Sigmoid colon (tissue), 7 donors: ENCODE data around the gene MYF5. TPM values are rescaled to one million over a fixed set of nuclear protein-coding genes. Genes with fewer than 3 reads are reported as not detected.

ENCODE experiments used
- DNase-seq: peaks from one replicate; pipeline ENCODE4 v3.0.0-alpha.2; 2019
- H3K27ac ChIP-seq, 4 donors: fragments of 200-600 bp; sonication (generic); one replicate each; pipeline ENCODE4 v1.5.1; 2016 to 2019; ENCODE audit warnings: mild to moderate bottlenecking in 1 of 4
- H3K27me3 ChIP-seq, 3 donors: fragments of 200-600 bp; sonication (generic); one replicate each; pipeline ENCODE4 v1.5.1; 2019; ENCODE audit warnings: mild to moderate bottlenecking in 1 of 3
- H3K36me3 ChIP-seq, 4 donors: fragments of 200-600 bp; sonication (generic); one replicate each; pipeline ENCODE4 v1.5.1; 2016 to 2019
- H3K4me1 ChIP-seq, 4 donors: fragments of 200-600 bp; sonication (generic); one replicate each; pipeline ENCODE4 v1.5.1; 2017 to 2019
- H3K4me3 ChIP-seq, 4 donors: fragments of 200-600 bp; sonication (generic); one replicate each; pipeline ENCODE4 v1.5.1; 2017 to 2019; ENCODE audit warnings: mild to moderate bottlenecking in 2 of 4, moderate library complexity in 1 of 4
- H3K9me3 ChIP-seq, 4 donors: fragments of 200-600 bp in 3 of 4; sonication (generic) in 3 of 4; one replicate each; pipeline versions ENCODE4 v1.5.1 to v1.6.1; 2013 to 2019
- CTCF ChIP-seq, 4 experiments: fragments of 450-650 bp in 3 of 4; fragments of 200-600 bp in 1 of 4; IDR thresholded peaks; one replicate each; pipeline ENCODE4 v1.5.1; 2016 to 2019; ENCODE audit warnings: antibody characterized with exemption in 4 of 4, mild to moderate bottlenecking in 3 of 4, moderate library complexity in 2 of 4
- EP300 ChIP-seq, 4 donors: sonication (generic); formaldehyde crosslinking; IDR thresholded peaks; one replicate each; pipeline ENCODE4 v1.6.1; 2017; ENCODE audit warnings: antibody characterized with exemption in 4 of 4
- POLR2A ChIP-seq, 2 donors: fragments of 450-650 bp; IDR thresholded peaks; one replicate each; pipeline ENCODE4 v1.6.1; 2016; ENCODE audit warnings: antibody characterized with exemption in 2 of 2, mild to moderate bottlenecking in 2 of 2, moderate library complexity in 2 of 2
- POLR2AphosphoS5 ChIP-seq, 4 donors: sonication (generic); formaldehyde crosslinking; IDR thresholded peaks; one replicate each; pipeline ENCODE4 v1.6.1; 2017; ENCODE audit warnings: antibody characterized with exemption in 4 of 4
- WGBS, 2 donors: extraction: QIAGEN DNeasy Blood & Tissue Kit; methylation state at CpG; one replicate each; pipeline ENCODE4 v1.1.7; 2013; 5-methylcytosine and 5-hydroxymethylcytosine counted together
- intact Hi-C: fragments of 100-400 bp; cut with DNase I; formaldehyde crosslinking; loops from one replicate; pipeline ENCODE4 v1.15.1; 2023
- polyA plus RNA-seq, 3 donors: library from polyadenylated mRNA; stranded (reverse); fragments of 200-250 nt; gene quantifications; one replicate each; pipeline ENCODE4 v1.2.3, GENCODE V29; 2013
- total RNA-seq, 4 donors: library from RNA; depleted of rRNA; stranded (reverse); fragments of >200 nt; gene quantifications; one replicate each; pipeline ENCODE4 v1.1.0, GENCODE V29; 2016
- donor health status: healthy with polysubstance abuse.
- donor health status: Bipolar disorder and iron deficiency.
- donor health status: healthy.

MYF5 gene
- total and polyA plus RNA-seq, 7 donors = not detected

DNA sequence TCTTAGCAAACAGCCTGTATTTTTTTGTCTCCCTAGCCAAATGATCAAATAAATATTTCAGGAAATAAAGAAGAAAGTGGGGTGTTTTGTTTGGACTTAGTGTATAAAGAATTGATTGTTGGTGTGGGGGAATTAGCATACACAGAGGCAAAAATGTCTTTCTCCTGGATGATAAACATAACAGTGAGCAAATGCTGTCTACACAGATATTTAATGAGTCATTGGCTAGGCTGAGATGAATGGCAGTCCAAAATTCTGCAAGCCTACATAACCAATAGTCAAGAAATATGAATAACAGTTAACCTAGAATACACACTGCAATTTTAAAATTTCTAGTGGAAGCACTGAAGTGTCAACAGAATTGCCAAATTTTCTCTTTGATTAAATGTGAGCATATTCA lies 35.8 kb downstream of the MYF5 start:
- Histone ChIP-seq H3K4me1 (no peaks in the 10 kb centered on the region), H3K36me3 (no peaks in the 10 kb centered on the region), H3K27ac (no peak overlapping the region), H3K9me3 (no peaks in the 10 kb centered on the region), H3K27me3 (no peaks in the 10 kb centered on the region), H3K4me3 (no peak overlapping the region)
- DNase-seq = no peak
- intact Hi-C loops = no loop called here
- TF ChIP-seq CTCF (IDR thresholded peaks at IDR 0.05) (no peak), POLR2AphosphoS5 (IDR thresholded peaks at IDR 0.05) (no peak), EP300 (IDR thresholded peaks at IDR 0.05) (no peak), POLR2A (IDR thresholded peaks at IDR 0.05) (no peak)

DNA sequence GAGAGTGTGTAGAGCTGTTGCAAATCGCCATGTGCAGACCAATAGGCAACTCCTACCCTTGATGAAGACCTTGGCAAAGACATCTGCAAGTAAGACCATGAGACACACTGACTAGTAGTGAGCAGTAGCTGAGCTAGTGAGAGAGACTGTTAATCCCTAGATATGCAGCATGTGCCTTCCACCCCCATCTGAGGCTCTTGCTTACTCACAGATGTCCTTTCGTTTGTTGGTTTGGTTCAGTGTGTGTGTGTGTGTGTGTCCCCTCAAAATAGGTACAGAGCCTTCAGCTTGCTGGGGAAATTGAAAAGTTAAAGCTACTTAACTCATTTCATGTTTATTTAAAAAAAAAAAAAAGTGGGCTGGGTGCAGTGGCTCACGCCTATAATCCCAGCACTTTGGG lies 37.6 kb downstream of the MYF5 start:
- H3K4me1 ChIP-seq = no peaks in the 10 kb centered on the region
- no peaks in the 10 kb centered on the region for H3K36me3 ChIP-seq
- H3K27ac ChIP-seq = no peak overlapping the region
- DNase-seq = no peak
- no peaks in the 10 kb centered on the region for H3K27me3 ChIP-seq
- TF ChIP-seq EP300 (IDR thresholded peaks at IDR 0.05) = no peak
- TF ChIP-seq POLR2AphosphoS5 (IDR thresholded peaks at IDR 0.05) = no peak
- TF ChIP-seq CTCF (IDR thresholded peaks at IDR 0.05) = no peak
- TF ChIP-seq POLR2A (IDR thresholded peaks at IDR 0.05) = no peak
- no peaks in the 10 kb centered on the region for H3K9me3 ChIP-seq
- WGBS, 2 donors = 80 to 91% methylated on average over 3 of the region's 3 CpGs
- no peak overlapping the region for H3K4me3 ChIP-seq
- intact Hi-C loops = no loop called here

DNA sequence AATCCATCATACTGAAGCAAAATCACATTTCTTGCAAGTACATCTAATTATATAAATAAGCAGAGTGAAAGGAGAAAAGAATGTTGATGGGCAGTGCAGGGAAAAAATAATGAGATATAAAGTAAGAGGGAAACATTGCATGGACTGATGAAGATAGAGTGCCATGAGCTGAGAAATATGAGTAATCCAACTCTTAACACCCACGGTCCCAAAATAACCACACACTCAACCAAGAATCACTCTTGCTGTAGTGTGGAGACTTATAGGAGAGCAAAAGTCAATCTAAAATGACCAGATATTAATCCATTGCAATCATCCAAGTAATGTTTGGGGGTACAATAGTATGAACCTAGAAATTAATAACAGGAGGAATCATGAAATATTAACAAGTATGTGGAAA lies 40.2 kb downstream of the MYF5 start:
- no peak for DNase-seq
- H3K4me1 ChIP-seq = no peaks in the 10 kb centered on the region
- no peaks in the 10 kb centered on the region for H3K36me3 ChIP-seq
- no peak overlapping the region for H3K4me3 ChIP-seq
- H3K27me3 ChIP-seq = no peaks in the 10 kb centered on the region
- no peak overlapping the region for H3K27ac ChIP-seq
- H3K9me3 ChIP-seq = no peaks in the 10 kb centered on the region
- 73 to 88% methylated on average over 1 of the region's 1 CpG for WGBS, 2 donors
- intact Hi-C loops = no loop called here
- TF ChIP-seq EP300 (IDR thresholded peaks at IDR 0.05) (no peak), POLR2A (IDR thresholded peaks at IDR 0.05) (no peak), POLR2AphosphoS5 (IDR thresholded peaks at IDR 0.05) (no peak), CTCF (IDR thresholded peaks at IDR 0.05) (no peak)

- intact Hi-C loops = loop anchor here (10.0 kb wide), 1 partner anchor 347 kb away; no protein-coding TSS in a partner anchor
- no peaks in the 10 kb centered on the region for H3K27me3 ChIP-seq
- H3K4me1 ChIP-seq = no peaks in the 10 kb centered on the region
- H3K4me3 ChIP-seq = no peak overlapping the region
- H3K27ac ChIP-seq = no peak overlapping the region
- TF ChIP-seq POLR2AphosphoS5 (IDR thresholded peaks at IDR 0.05) (no peak), POLR2A (IDR thresholded peaks at IDR 0.05) (no peak), CTCF (IDR thresholded peaks at IDR 0.05) (no peak), EP300 (IDR thresholded peaks at IDR 0.05) (no peak)
- no peaks in the 10 kb centered on the region for H3K36me3 ChIP-seq
- no peaks in the 10 kb centered on the region for H3K9me3 ChIP-seq
- 23 to 66% methylated on average over 5 of the region's 5 CpGs for WGBS, 2 donors
- DNase-seq = no peak
Observed at GRCh38 chr12:80761838-80762237, 45.1 kb downstream of the MYF5 start.

DNA sequence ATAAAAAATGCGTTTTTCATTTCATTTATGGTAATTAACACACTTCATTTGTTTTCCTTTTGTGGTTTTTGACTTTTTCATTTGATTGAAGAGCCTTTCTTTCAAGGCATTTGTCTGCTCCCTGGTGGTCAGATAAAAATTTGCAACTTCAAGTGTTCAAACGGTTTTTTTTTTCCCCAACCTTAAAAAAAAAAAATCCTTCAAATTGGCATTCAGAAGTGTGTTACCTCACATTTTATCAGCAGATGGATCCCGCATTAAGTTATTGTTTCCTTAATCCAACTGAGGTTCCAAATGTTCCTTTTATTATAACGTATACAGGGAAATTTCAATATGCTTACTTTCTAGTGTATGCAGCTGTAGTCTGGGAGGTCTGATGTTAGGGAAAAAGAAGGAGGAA lies 47.2 kb downstream of the MYF5 start:
- Histone ChIP-seq H3K9me3 (no peaks in the 10 kb centered on the region), H3K36me3 (no peaks in the 10 kb centered on the region), H3K27ac (no peak overlapping the region), H3K27me3 (no peaks in the 10 kb centered on the region), H3K4me3 (no peak overlapping the region), H3K4me1 (no peaks in the 10 kb centered on the region)
- intact Hi-C loops = loop anchor here (10.0 kb wide), 1 partner anchor 349 kb away; no protein-coding TSS in a partner anchor
- DNase-seq = no peak
- WGBS, 2 donors = 4 to 12% methylated on average over 4 of the region's 4 CpGs
- no peak for TF ChIP-seq POLR2A (IDR thresholded peaks at IDR 0.05)
- peak in 2 of 4 experiments; percentile 28 to 44 for TF ChIP-seq CTCF (IDR thresholded peaks at IDR 0.05)
- TF ChIP-seq POLR2AphosphoS5 (IDR thresholded peaks at IDR 0.05) = no peak
- no peak for TF ChIP-seq EP300 (IDR thresholded peaks at IDR 0.05)
